Progenitor cell of endocrine pancreas (in vitro differentiated cells): ENCODE data around the gene TMC8. TPM values are rescaled to one million over a fixed set of nuclear protein-coding genes. Genes with fewer than 3 reads are reported as not detected.

Experiments used
- DNase-seq: peaks from one replicate; pipeline ENCODE4 v3.0.0; 2021; ENCODE audit warnings: low spot score; ENCODE audit not compliant: unreplicated experiment
- H3K27ac Mint-ChIP-seq: 2 replicates; pipeline ENCODE4 v1.8.0; 2021; ENCODE audit warnings: mild to moderate bottlenecking, moderate library complexity, mixed read lengths
- H3K27me3 Mint-ChIP-seq: 2 replicates; pipeline ENCODE4 v1.8.0; 2021; ENCODE audit warnings: mixed read lengths
- H3K36me3 Mint-ChIP-seq: 2 replicates; pipeline ENCODE4 v1.8.0; 2022; ENCODE audit warnings: mixed read lengths; ENCODE audit not compliant: insufficient read depth
- H3K4me1 Mint-ChIP-seq: 2 replicates; pipeline ENCODE4 v1.8.0; 2021; ENCODE audit warnings: low read depth, mixed read lengths
- H3K4me3 Mint-ChIP-seq: 2 replicates; pipeline ENCODE4 v1.8.0; 2021; ENCODE audit warnings: low read depth, mild to moderate bottlenecking, moderate library complexity, mixed read lengths
- H3K9me3 Mint-ChIP-seq: 2 replicates; pipeline ENCODE4 v1.8.0; 2021; ENCODE audit warnings: low read depth, mixed read lengths
- CTCF ChIP-seq: fragments of 200-600 bp; sonication (generic); IDR thresholded peaks from one replicate; pipeline ENCODE4 v1.5.0; 2021; ENCODE audit warnings: antibody characterized with exemption, mild to moderate bottlenecking; ENCODE audit not compliant: unreplicated experiment
- total RNA-seq: library from RNA; stranded (reverse); gene quantifications from 2 replicates; pipeline ENCODE4 v1.2.1, GENCODE V29; 2021

Gene TMC8
- total RNA-seq, 1 donor from 2014 or later, result 0.12 TPM

GRCh38 chr17:78101542-78101941 is 29.0 kb upstream of the TMC8 start:
- Mint-ChIP-seq H3K36me3 (peaks cover 55% of the 10 kb centered on the region), H3K27ac (peak overlapping the region; percentile 17), H3K4me3 (no peak overlapping the region), H3K4me1 (peaks cover 1% of the 10 kb centered on the region), H3K27me3 (no peaks in the 10 kb centered on the region), H3K9me3 (peaks cover 16% of the 10 kb centered on the region)
- no peak for TF ChIP-seq CTCF
- DNase-seq, result no peak

- Mint-ChIP-seq H3K36me3 (peaks cover 45% of the 10 kb centered on the region), H3K27me3 (no peaks in the 10 kb centered on the region), H3K27ac (no peak overlapping the region), H3K4me1 (peaks cover 1% of the 10 kb centered on the region), H3K4me3 (no peak overlapping the region), H3K9me3 (peaks cover 16% of the 10 kb centered on the region)
- DNase-seq, result no peak
- TF ChIP-seq CTCF, result no peak
Measured at GRCh38 chr17:78103311-78103710, 27.3 kb upstream of the TMC8 start.

- DNase-seq, result no peak
- Mint-ChIP-seq H3K4me1 (peaks cover 1% of the 10 kb centered on the region), H3K4me3 (no peak overlapping the region), H3K27me3 (no peaks in the 10 kb centered on the region), H3K36me3 (peaks cover 37% of the 10 kb centered on the region), H3K27ac (no peak overlapping the region), H3K9me3 (peaks cover 15% of the 10 kb centered on the region)
- TF ChIP-seq CTCF, result no peak
Measured at GRCh38 chr17:78104540-78104941, 26.0 kb upstream of the TMC8 start.

- Mint-ChIP-seq H3K36me3 (peaks cover 33% of the 10 kb centered on the region), H3K27me3 (no peaks in the 10 kb centered on the region), H3K9me3 (peaks cover 9% of the 10 kb centered on the region), H3K4me3 (no peak overlapping the region), H3K4me1 (peaks cover 1% of the 10 kb centered on the region), H3K27ac (peak overlapping the region; percentile 49)
- no peak for DNase-seq
- no peak for TF ChIP-seq CTCF
Measured at GRCh38 chr17:78105101-78105500, 25.5 kb upstream of the TMC8 start.

- DNase-seq, result no peak
- Mint-ChIP-seq H3K4me3 (no peak overlapping the region), H3K27me3 (no peaks in the 10 kb centered on the region), H3K4me1 (peaks cover 1% of the 10 kb centered on the region), H3K27ac (no peak overlapping the region), H3K36me3 (peaks cover 32% of the 10 kb centered on the region), H3K9me3 (peaks cover 9% of the 10 kb centered on the region)
- TF ChIP-seq CTCF, result no peak
Measured at GRCh38 chr17:78105551-78105950, 25.0 kb upstream of the TMC8 start.
